NCI-H2227 (cell line): ENCODE results near the gene TNS4.

ENCODE experiments used
- DNase-seq: peaks from one replicate; lab custom pipeline; 2025; ENCODE audit not compliant: unreplicated experiment; lab: John Stamatoyannopoulos, UW

TNS4 gene

GRCh38 chr17:40518401-40519088 is 17.1 kb upstream of the TNS4 start:
- no peak for DNase-seq

- no peak for DNase-seq
These were observed 16.6 kb upstream of the TNS4 start for GRCh38 chr17:40517981-40518380.

DNA sequence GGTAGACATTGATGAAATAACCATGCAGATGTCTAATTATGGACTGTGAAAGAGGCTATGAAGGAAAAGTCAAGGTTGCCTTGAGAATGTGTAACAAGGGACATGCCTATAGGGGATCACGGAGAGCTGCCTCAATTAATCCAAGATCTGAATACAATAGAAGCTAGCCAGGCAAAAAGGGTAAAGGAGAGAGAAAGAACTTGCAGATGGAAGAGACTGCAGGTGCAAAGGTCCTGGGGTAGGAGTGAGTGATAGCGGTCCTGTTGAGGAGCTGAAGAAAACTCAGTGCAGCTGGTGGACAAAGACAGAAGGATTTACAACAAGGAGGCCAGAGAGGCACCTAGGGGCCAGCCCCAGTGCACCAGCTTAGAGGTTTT is 15.9 kb upstream of the TNS4 start:
- no peak for DNase-seq

DNA sequence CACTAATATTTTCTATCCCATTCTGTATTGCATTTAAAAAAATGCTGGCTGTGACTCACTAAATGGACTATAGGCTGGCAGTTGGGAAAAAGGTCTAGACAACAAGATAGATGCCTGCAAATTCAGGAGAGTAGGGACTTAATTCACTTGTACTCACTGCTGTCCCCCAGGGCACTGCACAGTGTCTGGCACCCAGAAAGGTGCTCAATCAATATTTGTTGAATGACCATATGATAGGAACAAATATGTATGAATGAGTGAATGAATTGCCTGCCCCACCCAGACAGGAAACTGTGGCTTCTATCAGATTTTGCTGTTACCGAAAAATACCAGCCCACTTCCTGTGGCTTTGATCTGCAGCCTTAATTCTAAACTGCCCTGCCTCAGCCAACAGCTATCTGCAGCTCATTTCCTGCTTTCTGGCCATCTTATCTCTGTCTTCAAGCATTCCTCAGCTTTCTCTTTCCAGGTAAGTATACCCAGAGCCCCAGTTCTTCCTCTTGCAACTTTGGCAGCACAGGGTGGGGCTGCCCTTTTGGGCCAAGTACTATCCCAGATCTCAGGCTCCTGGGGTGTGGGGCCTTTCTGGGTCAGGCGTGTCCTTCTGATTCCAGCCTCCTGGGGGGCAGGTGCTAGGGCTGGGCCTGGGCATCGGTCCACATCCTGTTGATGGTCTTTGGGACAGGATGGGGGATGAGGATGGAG is 15.3 kb upstream of the TNS4 start:
- DNase-seq = no peak

DNA sequence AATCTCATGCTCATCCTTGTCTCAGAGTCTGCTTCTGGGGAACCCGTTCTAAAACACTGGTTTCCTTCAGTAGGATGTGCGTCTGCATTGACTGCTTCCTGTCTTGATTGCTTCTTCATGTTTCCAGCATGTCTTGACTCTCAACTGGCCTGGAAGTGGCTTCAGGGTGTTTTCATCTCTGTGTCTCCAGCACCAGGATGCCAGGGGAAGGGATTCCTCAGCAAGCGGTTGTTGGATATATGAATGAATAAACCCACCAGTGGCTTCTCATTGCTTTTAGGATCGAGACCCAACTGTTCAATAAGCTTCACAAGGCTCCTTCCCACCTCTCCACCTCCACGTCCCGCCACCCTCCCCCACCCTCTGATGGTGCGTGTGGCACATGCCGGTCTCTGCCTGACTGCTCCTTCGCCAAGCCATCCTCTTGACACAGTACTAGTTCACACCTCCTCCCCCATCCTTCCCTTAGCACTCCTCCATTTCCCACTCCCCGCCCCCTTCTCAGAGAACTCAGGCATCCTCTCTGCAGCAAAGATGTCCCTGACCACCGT is 14.1 kb upstream of the TNS4 start:
- DNase-seq = no peak

GRCh38 chr17:40515011-40515410 is 13.6 kb upstream of the TNS4 start:
- no peak for DNase-seq

- DNase-seq = no peak
These were observed 12.8 kb upstream of the TNS4 start for GRCh38 chr17:40514013-40514875.

DNA sequence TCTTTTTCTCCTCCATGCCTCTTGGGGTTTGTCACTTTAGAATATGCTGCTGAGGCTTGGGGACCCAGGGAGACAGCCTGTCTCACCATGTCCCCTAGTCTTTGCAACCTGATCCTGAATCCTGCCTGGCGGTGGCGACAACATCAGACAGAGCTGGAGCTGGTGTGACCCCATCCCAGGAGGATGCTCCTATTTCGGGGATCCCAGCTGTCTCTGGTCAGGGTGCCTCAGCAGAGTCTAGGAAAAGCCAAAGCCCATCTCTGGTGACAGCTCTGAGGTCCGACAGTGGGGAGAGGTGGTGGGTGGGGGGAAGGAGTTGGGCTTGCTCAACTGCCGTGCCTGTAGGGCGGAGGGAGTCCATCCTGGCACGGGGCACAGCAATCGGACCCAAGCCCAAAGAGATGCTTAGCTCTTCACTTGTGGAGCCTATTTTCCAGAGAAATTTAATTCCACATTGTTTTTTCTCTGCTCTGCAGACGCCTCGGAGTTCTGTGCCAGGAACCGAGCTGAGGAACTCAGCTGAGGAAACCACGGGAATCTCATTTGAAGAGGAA is 10.3 kb upstream of the TNS4 start:
- DNase-seq = no peak

DNA sequence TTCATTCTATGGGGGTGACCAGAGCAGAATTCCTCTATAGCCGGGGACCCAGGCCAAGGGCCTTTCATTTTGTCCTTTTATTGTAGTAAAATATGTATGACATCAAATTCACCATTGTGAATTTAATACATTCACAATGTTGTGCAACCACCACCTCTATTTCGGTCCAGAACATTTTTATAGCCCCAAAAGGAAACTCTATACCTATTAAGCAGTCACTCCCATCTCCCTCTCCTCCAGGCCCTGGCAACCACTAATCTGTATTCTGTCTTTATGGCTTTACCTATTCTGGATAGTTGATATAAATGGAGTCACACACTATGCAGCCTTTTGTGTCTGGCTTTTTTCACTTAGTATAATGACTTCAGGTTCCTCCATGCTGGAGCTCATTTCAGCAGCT is 9.7 kb upstream of the TNS4 start:
- no peak for DNase-seq

DNA sequence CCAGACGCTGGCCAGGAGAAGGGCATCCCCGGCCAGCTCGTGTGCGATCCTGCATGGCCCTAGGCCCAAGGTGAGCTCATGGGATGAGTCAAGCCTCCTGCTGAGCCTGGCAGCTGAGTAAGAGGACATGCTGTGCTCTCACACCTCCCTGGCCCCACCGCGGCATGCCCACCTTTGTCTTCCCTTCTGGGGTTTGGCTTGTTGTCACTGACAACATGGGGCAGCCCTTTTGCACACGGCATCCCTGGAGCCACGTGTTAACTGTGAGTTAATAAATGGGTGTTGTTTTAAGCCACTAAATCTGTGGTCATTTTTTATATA is 8.9 kb upstream of the TNS4 start:
- no peak for DNase-seq

DNA sequence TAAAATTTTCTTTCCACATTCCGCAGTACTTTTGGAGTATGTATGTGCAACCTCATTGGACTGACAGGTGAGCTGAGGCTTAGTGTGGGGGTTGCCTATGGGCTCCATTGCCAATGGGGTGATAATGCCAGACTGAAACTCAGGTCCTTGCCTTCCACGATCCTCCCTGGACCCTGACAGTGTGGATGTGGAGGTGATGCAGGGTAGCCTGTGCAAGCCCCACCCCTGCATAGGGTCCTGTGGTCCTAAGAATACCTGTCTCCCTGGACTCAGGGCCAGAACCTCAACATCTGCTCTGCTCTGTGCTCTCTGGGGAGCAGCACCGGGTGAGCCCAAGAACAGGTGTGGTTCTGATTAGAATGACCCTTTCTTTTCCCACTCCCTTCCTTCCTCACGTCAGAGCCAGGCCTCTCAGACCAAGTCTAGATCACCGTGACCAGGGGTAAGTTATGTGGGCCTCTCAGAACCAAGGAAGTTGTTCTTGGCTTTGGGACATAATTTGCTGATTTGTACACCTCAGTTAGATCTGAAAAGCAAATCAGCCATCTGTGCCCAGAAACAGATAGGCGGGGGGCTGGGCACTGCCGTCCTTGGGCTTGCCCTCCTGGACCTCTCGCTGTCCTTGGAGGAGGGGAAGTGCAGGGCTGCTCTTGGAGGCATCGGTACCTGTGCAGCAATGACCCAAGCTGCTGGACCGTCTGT is 8.4 kb upstream of the TNS4 start:
- DNase-seq = no peak

- no peak for DNase-seq
These were observed 5.4 kb upstream of the TNS4 start for GRCh38 chr17:40506786-40507185.

DNA sequence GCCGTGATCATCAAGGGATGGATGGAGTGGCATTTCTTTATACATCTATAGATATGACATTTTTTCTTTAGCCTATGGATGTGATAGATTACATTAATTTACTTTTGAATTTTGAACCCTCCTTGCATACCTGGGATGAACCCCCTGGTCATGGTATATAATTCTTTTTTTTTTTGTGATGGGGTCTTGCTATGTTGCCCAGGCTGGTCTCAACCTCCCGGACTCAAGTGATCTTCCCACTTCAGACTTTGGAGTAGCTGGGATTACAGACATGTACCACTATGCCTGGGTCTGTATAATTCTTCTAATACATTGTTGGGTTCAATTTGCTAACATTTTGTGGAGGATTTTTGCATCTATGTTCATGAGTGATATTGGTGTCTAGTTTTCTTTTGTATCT is 1.7 kb upstream of the TNS4 start:
- no peak for DNase-seq

DNA sequence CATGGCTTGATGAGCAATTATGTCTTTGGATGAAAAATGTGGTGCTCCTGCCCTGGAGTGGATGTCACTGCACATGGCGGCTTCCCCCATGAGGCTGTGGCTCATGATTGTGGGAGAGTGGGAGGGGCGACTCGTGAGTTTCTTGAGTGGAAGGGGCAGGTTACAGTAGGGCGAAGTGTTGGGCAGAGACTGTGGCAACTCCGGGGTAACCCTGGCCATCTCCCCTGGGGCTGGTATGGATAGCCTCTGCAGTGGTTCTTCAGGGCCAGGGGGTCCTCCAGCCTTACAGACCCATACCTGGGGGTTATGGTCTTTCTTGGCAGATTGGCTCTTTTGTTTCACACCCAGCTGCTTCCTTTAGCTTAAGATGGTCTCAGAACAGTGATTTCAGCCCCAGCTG is 1.3 kb upstream of the TNS4 start:
- DNase-seq = no peak

DNA sequence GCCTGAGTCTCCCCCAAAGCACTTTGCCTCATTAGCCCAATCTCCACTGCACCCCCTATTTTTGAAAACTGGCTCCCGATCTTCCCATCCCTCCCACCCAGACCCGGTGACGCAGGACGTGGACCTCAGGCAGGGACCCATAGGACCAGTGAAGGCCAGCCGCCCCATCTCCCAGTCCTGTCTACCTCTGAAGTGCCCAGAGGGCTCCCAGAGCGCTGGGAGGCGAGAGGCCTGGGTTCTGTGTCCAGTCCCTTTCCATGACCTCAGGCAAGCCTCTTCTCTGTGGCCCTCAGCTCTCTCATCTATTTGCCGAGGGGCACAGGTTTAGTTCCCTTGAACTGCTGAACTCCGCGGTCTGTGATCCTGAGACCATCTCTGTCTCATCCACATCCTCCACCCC is 714 bp downstream of the TNS4 start:
- no peak for DNase-seq

DNA sequence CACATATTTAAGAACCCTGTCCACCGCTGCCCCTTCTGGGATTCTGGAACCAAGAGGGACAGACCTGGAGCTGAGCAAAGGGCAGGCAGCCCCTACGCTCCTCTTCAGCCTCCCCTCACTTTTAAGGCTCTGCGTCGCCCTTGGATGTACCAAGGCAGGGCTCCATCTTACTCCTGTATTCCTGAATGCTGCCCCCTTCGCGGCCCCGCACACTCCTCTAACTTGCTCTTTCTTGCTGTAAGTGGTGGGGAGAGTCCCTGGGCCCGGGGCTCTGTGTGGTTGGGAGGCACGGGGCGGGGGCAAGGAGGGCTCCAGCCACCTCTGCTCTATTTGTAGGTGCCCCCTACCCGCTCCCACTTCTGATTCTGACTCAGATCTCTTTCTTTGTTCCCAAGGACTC is 1.2 kb downstream of the TNS4 start:
- no peak for DNase-seq

DNA sequence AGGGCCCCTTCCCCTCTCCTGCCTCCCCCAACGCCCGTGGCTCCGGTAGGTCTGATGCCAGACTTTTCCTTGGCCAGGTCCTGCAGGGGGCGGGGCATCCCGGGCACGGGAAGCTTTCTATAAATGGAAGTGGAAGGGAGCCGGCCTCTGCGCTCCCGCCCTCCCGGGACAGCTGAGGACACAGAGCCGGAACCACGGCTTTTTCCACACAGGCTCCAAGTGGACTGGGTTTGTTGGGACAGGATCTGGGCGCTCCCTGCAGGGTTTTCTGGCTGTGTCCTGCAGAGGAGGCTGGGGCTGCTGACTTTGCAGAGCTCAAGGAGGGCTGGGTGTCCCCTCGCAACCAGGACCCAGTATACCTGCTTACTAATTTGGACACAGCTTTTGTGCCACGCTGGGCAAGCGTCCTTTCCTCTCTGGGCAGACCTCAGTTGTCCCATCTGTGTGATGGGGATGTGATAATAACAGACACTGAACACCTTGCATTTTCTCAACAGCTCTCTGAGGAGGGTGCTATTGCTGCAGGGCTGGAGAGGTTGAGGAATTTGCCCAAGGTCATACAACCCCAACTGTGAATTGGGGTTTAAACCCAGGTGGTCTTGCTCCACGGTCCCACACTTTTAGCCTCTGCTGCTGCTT is 1.8 kb downstream of the TNS4 start:
- DNase-seq = peak; percentile 74

DNA sequence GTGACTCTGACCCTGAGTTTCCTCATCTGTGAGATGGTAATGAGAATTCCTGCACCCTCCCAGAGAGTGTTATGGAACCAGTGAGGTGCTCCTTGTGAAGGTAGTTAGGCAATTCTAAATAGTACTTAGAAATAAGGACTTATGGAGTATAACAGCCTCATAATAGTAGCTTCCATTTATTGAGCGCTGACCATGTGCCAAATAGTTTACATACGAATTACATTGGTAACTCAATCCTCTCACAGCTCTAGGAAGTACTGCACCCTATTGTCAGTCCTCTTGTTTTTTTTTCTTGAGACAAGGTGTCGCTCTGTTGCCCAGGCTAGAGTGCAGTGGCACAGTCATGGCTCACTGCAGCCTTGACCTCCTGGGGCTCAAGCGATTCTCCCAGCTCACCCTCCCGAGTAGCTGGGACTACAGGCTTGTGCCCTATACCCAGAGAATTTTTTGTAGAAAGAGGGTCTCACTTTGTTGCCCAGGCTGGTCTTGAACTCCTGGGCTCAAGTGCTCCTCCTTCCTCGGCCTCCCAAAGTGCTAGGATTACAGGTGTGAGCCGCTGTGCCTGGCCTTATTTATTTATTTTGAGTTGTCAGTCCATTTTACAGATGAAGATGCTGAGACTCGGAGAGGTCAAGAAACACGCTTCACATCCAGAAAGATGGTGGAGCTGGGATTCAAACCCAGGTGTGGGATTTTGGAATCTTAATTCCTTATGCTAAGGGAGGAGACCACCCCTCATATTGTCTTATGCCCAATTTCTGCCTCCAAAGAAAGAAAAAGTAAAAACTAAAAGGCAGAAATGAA is 2.9 kb downstream of the TNS4 start:
- no peak for DNase-seq

GRCh38 chr17:40497695-40498094 is 3.7 kb downstream of the TNS4 start:
- no peak for DNase-seq
